C4-2B (cell line): ENCODE results near the gene HPGD.

Source experiments
- H3K27ac ChIP-seq: fragments of 450-650 bp; 2 replicates; pipeline ENCODE4 v1.5.1; 2017
- ZFX ChIP-seq: fragments of 450-650 bp; IDR thresholded peaks from 2 replicates; pipeline ENCODE4 v1.6.1; 2017
- TF ChIP-seq, protein P1 (sequence below): fragments of 450-650 bp; conservative IDR thresholded peaks from 2 replicates; pipeline ENCODE4 v1.5.1; 2017; ENCODE audit warnings: mild to moderate bottlenecking

HPGD gene

GRCh38 chr4:174531486-174531885 lies 9.2 kb upstream of the HPGD start:
- no peak overlapping the region for H3K27ac ChIP-seq
- no peak for TF ChIP-seq ZFX
- TF ChIP-seq, protein P1, sequence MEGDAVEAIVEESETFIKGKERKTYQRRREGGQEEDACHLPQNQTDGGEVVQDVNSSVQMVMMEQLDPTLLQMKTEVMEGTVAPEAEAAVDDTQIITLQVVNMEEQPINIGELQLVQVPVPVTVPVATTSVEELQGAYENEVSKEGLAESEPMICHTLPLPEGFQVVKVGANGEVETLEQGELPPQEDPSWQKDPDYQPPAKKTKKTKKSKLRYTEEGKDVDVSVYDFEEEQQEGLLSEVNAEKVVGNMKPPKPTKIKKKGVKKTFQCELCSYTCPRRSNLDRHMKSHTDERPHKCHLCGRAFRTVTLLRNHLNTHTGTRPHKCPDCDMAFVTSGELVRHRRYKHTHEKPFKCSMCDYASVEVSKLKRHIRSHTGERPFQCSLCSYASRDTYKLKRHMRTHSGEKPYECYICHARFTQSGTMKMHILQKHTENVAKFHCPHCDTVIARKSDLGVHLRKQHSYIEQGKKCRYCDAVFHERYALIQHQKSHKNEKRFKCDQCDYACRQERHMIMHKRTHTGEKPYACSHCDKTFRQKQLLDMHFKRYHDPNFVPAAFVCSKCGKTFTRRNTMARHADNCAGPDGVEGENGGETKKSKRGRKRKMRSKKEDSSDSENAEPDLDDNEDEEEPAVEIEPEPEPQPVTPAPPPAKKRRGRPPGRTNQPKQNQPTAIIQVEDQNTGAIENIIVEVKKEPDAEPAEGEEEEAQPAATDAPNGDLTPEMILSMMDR: no peak

DNA sequence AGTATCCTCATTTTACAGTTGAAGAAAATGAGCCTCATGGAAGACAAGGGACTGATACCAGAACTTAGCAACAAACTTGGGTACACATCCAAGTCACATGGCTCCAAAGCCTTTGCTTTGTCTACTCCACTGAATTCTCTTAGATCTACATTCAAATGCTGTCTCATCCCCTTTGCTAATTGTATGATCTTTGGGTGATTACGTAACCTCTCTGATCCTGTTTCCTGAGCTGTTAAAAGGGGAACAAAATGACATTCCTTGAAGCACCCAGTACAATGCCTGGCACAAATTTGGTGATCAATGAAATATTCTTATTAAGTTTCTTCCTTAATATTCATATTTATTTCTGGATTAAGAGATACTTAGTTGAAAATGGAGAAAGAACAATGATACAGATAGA lies 5.9 kb upstream of the HPGD start:
- no peak overlapping the region for H3K27ac ChIP-seq
- TF ChIP-seq, protein P1: no peak
- TF ChIP-seq ZFX: no peak

DNA sequence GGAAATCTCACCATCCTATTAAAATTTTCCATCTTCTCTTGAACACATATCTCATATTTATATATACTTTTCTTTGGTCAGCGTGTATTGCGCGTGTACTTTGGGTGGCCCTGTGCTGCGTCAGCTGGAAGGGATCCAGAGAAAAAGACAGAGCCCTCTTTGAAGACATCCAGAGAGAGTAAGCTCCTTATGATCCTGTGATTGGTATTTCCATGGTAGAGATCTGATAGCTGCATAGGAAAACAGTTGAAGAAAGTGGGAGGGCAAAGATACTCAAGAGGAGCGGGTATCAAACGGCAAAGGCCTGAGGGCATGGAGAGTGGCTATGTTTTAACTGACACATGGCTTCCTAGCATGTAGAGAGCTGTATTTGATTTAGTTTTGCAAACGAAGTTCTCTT lies 4.4 kb upstream of the HPGD start:
- no peak overlapping the region for H3K27ac ChIP-seq
- no peak for TF ChIP-seq ZFX
- TF ChIP-seq, protein P1: no peak

- no peak overlapping the region for H3K27ac ChIP-seq
- TF ChIP-seq, protein P1: no peak
- TF ChIP-seq ZFX: no peak
Observed at GRCh38 chr4:174524242-174524641, 2.0 kb upstream of the HPGD start.

DNA sequence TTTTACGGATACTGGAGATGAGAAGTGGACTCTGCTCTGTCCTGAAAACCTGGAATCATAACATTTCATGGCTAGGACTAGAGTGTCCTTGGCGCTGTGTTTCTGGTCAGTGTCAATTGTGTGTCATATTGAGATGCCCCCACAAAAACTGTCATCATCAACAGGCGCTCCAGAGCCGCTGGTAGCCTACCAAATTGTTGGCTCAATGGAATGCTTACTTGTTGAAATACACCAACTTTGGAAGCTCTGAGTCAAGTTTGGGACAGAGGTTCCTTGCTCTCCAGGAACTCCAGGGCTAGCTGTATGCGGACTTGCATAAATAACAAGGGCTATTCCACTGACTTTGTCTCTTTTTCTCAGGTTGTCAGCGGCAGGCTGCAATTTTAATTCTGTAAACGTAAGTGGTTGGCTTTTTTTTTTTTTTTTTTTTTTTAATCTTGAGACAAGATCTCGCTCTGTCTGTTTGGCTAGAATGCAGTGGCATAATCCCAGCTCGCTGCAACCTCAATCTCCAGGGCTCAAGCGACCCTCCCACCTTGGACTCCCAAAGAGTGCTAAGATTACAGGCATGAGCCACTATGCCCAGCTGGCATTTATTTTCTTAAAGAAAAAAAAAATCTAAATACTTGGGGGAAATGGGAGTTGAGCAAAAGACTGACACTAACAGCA lies 871 bp upstream of the HPGD start:
- no peak overlapping the region for H3K27ac ChIP-seq
- no peak for TF ChIP-seq ZFX

- no peak overlapping the region for H3K27ac ChIP-seq
- TF ChIP-seq, protein P1: no peak
- no peak for TF ChIP-seq ZFX
Observed at GRCh38 chr4:174521800-174522182, 497 bp downstream of the HPGD start.

GRCh38 chr4:174520660-174521059 lies 1.6 kb downstream of the HPGD start:
- TF ChIP-seq ZFX: no peak
- TF ChIP-seq, protein P1: no peak
- H3K27ac ChIP-seq: no peak overlapping the region
